OCI-LY7 (cell line): ENCODE measurements around the gene PRPF18.

Source experiments
- CTCF ChIP-seq: fragments of 200-600 bp; sonication (generic); conservative IDR thresholded peaks from 2 replicates; pipeline ENCODE4 v1.5.1; 2014; ENCODE audit warnings: mild to moderate bottlenecking, antibody characterized with exemption, low read length, moderate library complexity, mixed read lengths
- EZH2phosphoT487 ChIP-seq: fragments of 200-600 bp; sonication (generic); IDR thresholded peaks from 2 replicates; pipeline ENCODE4 v1.6.1; 2018; ENCODE audit warnings: low read depth, borderline replicate concordance, mild to moderate bottlenecking, mixed run types, antibody characterized with exemption, low read length, moderate library complexity, mixed read lengths

GRCh38 chr10:13563481-13564445 lies 23.0 kb upstream of the PRPF18 start:
- no peak for TF ChIP-seq EZH2phosphoT487
- TF ChIP-seq CTCF, result no peak
